ENCODE measurements around the gene EVPLL. TPM values are rescaled to one million over a fixed set of nuclear protein-coding genes. Genes with fewer than 3 reads are reported as not detected.

The EVPLL gene
- total RNA-seq = not detected in 2 replicates

DNA sequence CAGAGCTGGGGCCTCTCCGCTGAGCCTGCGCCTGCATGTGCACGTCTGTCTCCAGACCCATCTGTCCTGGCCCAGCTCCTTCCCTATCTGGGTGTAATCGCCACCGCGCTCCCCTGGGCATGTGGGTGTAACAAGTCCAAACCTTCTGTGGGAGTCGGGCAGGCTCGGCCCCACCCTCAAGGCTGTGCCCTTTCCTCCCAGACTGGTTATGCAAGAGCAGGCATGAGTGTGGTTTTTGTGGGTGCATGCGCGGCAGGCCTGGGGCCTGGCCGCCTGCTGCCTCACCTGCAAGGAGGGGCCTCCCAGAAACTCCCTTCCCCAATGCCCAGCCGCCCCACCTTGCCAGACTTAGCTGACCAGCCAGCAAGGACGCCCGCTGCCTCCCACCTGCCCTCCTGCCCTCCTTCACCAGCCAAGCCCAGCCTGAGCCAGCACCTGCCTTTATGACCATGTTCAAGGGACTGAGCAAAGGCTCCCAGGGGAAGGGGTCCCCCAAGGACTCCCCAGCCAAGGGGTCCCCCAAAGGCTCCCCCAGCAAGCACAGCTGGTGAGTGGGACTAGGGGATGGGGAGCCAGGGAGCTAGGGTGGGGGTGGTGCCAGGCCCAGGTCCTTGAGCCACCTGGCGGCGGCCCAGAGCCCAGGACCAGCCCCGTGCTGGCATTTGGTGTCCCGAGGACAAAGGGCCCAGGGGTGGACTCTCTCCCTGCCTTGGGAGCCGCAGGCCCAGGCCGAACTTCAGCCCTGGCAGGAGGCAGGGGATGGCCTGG lies at the start of gene EVPLL:
Gene EVPLL (plus strand): TSS at position 342 of the 768 bp plus-strand sequence. CDS start 3,160 bp downstream, outside the sequence.

DNA sequence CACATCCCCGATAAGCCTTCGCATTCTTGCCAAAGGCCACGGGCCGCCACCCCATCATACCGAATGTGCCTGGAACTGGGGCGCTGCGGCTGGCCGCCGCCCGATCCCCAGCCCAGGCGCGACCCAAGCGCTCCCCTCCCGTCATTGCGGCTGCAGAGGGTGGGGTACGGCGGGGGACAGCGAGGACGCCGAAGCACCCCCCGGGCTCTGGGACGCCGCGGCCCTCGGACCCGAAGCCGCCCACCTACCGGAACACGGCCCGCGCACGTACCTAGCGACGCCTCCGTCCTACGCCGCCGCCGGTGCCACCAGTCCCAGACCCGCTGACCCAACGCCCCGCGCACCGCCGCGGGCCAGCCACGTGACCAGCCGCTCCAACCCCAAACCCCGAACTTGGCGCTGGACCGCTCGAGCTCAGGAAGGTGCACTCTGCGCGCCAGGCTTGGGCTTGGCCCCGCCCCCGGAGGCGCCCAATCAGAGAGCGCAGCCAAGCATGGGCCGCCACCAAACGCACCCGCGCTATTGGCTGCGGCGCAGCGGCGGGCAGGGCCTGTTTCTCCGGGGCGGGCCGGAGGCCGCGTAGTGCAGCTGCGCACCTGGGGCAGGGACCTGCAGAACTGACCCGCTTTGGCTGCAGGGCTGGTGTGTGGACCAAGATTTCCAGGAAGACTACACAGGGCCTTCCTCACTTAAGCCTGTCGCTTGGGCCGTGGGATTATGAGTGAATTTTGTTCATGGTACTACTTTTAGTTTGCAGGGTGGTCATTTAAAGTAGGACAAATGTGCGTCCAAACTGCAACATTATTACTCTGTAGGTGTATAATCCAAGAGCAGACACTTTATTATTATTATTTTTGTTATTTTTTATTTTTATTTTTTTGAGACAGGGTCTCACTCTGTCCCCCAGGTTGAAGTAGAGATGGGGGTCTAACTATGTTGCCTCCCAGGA lies 14.2 kb upstream of the EVPLL start, which contains the start of gene SHMT1:
Gene SHMT1 (minus strand): TSS at position 450 of the 949 bp plus-strand sequence. CDS start 7,569 bp downstream, outside the sequence.

Other genes with a start within 250 kb of the EVPLL start
- 138 and 151 TPM in 2 replicates for gene ALKBH5, start 193.9 kb upstream of the EVPLL start, total RNA-seq
- gene LLGL1, start 152.1 kb upstream of the EVPLL start, total RNA-seq = 40.5 and 47.7 TPM in 2 replicates
- gene FLII, start 119.0 kb upstream of the EVPLL start, total RNA-seq = 445 and 453 TPM in 2 replicates
- 22.4 and 27.1 TPM in 2 replicates for gene MIEF2, start 117.1 kb upstream of the EVPLL start, total RNA-seq
- gene TOP3A, start 62.8 kb upstream of the EVPLL start, total RNA-seq = 29.2 and 38.8 TPM in 2 replicates
- 18.6 and 21.2 TPM in 2 replicates for gene SMCR8, start 62.5 kb upstream of the EVPLL start, total RNA-seq
- 18.9 and 27.0 TPM in 2 replicates for gene SHMT1, start 14.2 kb upstream of the EVPLL start, total RNA-seq
- not detected in 2 replicates for gene LGALS9C, start 99.0 kb downstream of the EVPLL start, total RNA-seq